Measurements from ENCODE around the gene MYF6. TPM values are rescaled to one million over a fixed set of nuclear protein-coding genes. Genes with fewer than 3 reads are reported as not detected.

MYF6 gene
- total and polyA plus RNA-seq, 9 of the 15 experiments (the other 6 are each of a cell fraction or from before 2014, with no cell fraction given): not detected

- Histone ChIP-seq H3K4me3 (no peak overlapping the region), H2AFZ (ENCODE audit: low read depth, low read length) (no peak overlapping the region), H3K79me2 (ENCODE audit: control insufficient read depth, insufficient read depth, low read length) (no peaks in the 10 kb centered on the region), H4K20me1 (replicated peaks; ENCODE audit: control insufficient read depth, insufficient read depth, low read length) (no peaks in the 10 kb centered on the region), H3K9ac (ENCODE audit: insufficient read depth in 1 of 2, low read depth in 2 of 2, low read length in 2 of 2) (no peak overlapping the region), H3K4me2 (ENCODE audit: insufficient read depth, low read length) (no peak overlapping the region), H3K4me1 (replicated peaks in 1 of 2; ENCODE audit: control insufficient read depth in 2 of 2, insufficient read depth in 2 of 2, low read length in 2 of 2) (no peaks in the 10 kb centered on the region), H3K9me1 (ENCODE audit: control insufficient read depth, insufficient read depth, low read length) (no peaks in the 10 kb centered on the region), H3K9me3 (replicated peaks; ENCODE audit: control insufficient read depth, insufficient read depth, low read depth, low read length) (no peaks in the 10 kb centered on the region), H3K27ac (ENCODE audit: extremely low read depth, low read depth, low read length) (no peak overlapping the region), H3K36me3 (ENCODE audit: control insufficient read depth, insufficient read depth, low read length) (no peaks in the 10 kb centered on the region), H3K27me3 (ENCODE audit: control insufficient read depth in 2 of 2, insufficient read depth in 2 of 2, low read length in 2 of 2) (no peaks in the 10 kb centered on the region)
- intact Hi-C loops (cut with micrococcal nuclease): no loop called here
- 6% methylated on average over 1 of the region's 1 CpG for WGBS (ENCODE audit: insufficient coverage, low coverage, missing lambda C conversion rate)
- no peak for FAIRE-seq
- in situ Hi-C loops (cut with MboI): no loop called here
- TF ChIP-seq RBM22 (IDR thresholded peaks at IDR 0.05; ENCODE audit: low read depth, low read length, poor library complexity, severe bottlenecking) (no peak), TGIF2 (CRISPR knock-in tag; IDR thresholded peaks at IDR 0.05) (no peak), HDAC1 (IDR thresholded peaks at IDR 0.05) (no peak), ESRRB (CRISPR knock-in tag; IDR thresholded peaks at IDR 0.05; ENCODE audit: borderline replicate concordance) (no peak)
- DNase-seq (ENCODE audit: extremely low read depth in 1 of 4, low spot score in 3 of 4): no peak
- CTCF ChIA-PET (ENCODE audit: low intra/inter-chr PET ratio): no interaction called here
- no peak for ATAC-seq
- BruUV-seq (replicated peaks): no TSS peak
- POLR2A ChIA-PET: no interaction called here
Measured at GRCh38 chr12:80692114-80692513, 15.3 kb upstream of the MYF6 start.

GRCh38 chr12:80697270-80697887, 10.1 kb upstream of the MYF6 start:
- Histone ChIP-seq H3K9me3 (replicated peaks; ENCODE audit: control insufficient read depth, insufficient read depth, low read depth, low read length) (no peaks in the 10 kb centered on the region), H3K27ac (ENCODE audit: extremely low read depth, low read depth, low read length) (no peak overlapping the region), H3K9me1 (ENCODE audit: control insufficient read depth, insufficient read depth, low read length) (no peaks in the 10 kb centered on the region), H3K36me3 (ENCODE audit: control insufficient read depth, insufficient read depth, low read length) (no peaks in the 10 kb centered on the region), H3K79me2 (ENCODE audit: control insufficient read depth, insufficient read depth, low read length) (no peaks in the 10 kb centered on the region), H3K9ac (ENCODE audit: insufficient read depth in 1 of 2, low read depth in 2 of 2, low read length in 2 of 2) (no peak overlapping the region), H3K27me3 (ENCODE audit: control insufficient read depth in 2 of 2, insufficient read depth in 2 of 2, low read length in 2 of 2) (no peaks in the 10 kb centered on the region), H3K4me2 (ENCODE audit: insufficient read depth, low read length) (no peak overlapping the region), H3K4me1 (replicated peaks in 1 of 2; ENCODE audit: control insufficient read depth in 2 of 2, insufficient read depth in 2 of 2, low read length in 2 of 2) (no peaks in the 10 kb centered on the region), H2AFZ (ENCODE audit: low read depth, low read length) (no peak overlapping the region), H4K20me1 (replicated peaks; ENCODE audit: control insufficient read depth, insufficient read depth, low read length) (no peaks in the 10 kb centered on the region), H3K4me3 (no peak overlapping the region)
- WGBS (ENCODE audit: insufficient coverage, low coverage, missing lambda C conversion rate): 0% methylated on average over 2 of the region's 2 CpGs
- intact Hi-C loops (cut with micrococcal nuclease) (no loop called here), in situ Hi-C loops (cut with MboI) (no loop called here)
- no TSS peak for BruUV-seq (replicated peaks)
- DNase-seq (ENCODE audit: extremely low read depth in 1 of 4, low spot score in 3 of 4) (no peak), FAIRE-seq (no peak), ATAC-seq (no peak)
- ChIA-PET CTCF (ENCODE audit: low intra/inter-chr PET ratio) (no interaction called here), POLR2A (no interaction called here)
- no peak for TF ChIP-seq RNF219 (CRISPR knock-in tag; IDR thresholded peaks at IDR 0.05)
- TF ChIP-seq RFX7 (CRISPR knock-in tag; IDR thresholded peaks at IDR 0.05): no peak
- no peak for TF ChIP-seq IRF9 (tag; IDR thresholded peaks at IDR 0.05)
- TF ChIP-seq ZFP36 (IDR thresholded peaks at IDR 0.05; ENCODE audit: low read depth, low read length, partially characterized antibody): no peak
- TF ChIP-seq PKNOX1 (IDR thresholded peaks at IDR 0.05): no peak
- no peak for TF ChIP-seq DNMT1 (IDR thresholded peaks at IDR 0.05)
- no peak for TF ChIP-seq HES1 (IDR thresholded peaks at IDR 0.05; ENCODE audit: low read depth)
